Lower lobe of right lung (tissue), 2 donors: Measurements from ENCODE around the gene ARL13B. TPM values are rescaled to one million over a fixed set of nuclear protein-coding genes. Genes with fewer than 3 reads are reported as not detected.

Source experiments
- ATAC-seq, 2 donors: fragments of 200-7000 bp; cut with Tn5 transposase; one replicate each; pipeline ENCODE4 v1.9.1; 2020 to 2022; ENCODE audit warnings: mild to moderate bottlenecking in 2 of 2, moderate library complexity in 2 of 2
- DNase-seq: peaks from one replicate; pipeline ENCODE4 v3.0.0-alpha.2; 2020
- H3K27ac ChIP-seq: fragments of 200-600 bp; one replicate; pipeline ENCODE4 v1.8.0; 2022
- H3K27me3 ChIP-seq: fragments of 200-600 bp; one replicate; pipeline ENCODE4 v1.8.0; 2022; ENCODE audit warnings: low read depth
- H3K36me3 ChIP-seq: fragments of 200-600 bp; one replicate; pipeline ENCODE4 v1.8.0; 2022; ENCODE audit warnings: mild to moderate bottlenecking
- H3K4me1 ChIP-seq: fragments of 200-600 bp; one replicate; pipeline ENCODE4 v1.8.0; 2022
- H3K4me3 ChIP-seq: fragments of 200-600 bp; one replicate; pipeline ENCODE4 v1.8.0; 2022; ENCODE audit warnings: mild to moderate bottlenecking
- H3K9me3 ChIP-seq: fragments of 200-600 bp; one replicate; pipeline ENCODE4 v1.8.0; 2022
- intact Hi-C: fragments of 100-400 bp; cut with DNase I; formaldehyde crosslinking; loops from one replicate; pipeline ENCODE4 v1.11.0; 2022
- total RNA-seq: library from RNA; stranded (reverse); fragmentation: NEBNext Ultra II Directional; extraction: Animal tissue kit (Norgen Biotek cat#: 25700); gene quantifications from one replicate; pipeline ENCODE4 v1.2.1, GENCODE V29; 2021
- TF ChIP-seq, protein P1 (sequence below): fragments of 200-600 bp; IDR thresholded peaks from one replicate; pipeline ENCODE4 v1.8.0; 2022; ENCODE audit warnings: antibody characterized with exemption, mild to moderate bottlenecking
- donor health status: DM: no; HTN: yes; CAD: no; lungs with severe emphysema.

Gene ARL13B
- total RNA-seq, 1 donor from 2014 or later = 21.1 TPM

DNA sequence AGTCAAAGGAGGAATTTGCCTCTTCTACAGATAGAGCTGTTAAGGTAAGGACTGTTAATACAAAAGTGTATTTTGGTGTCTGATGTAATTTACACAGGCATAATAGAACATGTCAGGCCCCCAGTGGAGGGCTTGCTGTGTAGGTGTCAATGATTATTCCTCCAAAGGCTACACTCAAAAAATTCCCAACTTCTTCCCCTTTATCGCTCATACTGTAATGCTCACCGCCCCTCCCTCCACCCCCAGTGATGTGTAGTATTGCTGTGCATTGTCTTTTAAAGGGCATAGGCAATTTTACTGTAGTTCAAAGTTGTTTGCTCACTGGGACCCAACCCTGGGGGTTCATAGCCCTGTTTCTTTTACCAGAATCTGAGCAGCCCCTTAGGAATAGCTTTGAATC lies 115.2 kb downstream of the ARL13B start:
- Histone ChIP-seq H3K4me3 (no peak overlapping the region), H3K27ac (no peak overlapping the region), H3K4me1 (no peaks in the 10 kb centered on the region), H3K9me3 (no peaks in the 10 kb centered on the region), H3K27me3 (no peaks in the 10 kb centered on the region), H3K36me3 (peaks cover 56% of the 10 kb centered on the region)
- TF ChIP-seq, protein P1, sequence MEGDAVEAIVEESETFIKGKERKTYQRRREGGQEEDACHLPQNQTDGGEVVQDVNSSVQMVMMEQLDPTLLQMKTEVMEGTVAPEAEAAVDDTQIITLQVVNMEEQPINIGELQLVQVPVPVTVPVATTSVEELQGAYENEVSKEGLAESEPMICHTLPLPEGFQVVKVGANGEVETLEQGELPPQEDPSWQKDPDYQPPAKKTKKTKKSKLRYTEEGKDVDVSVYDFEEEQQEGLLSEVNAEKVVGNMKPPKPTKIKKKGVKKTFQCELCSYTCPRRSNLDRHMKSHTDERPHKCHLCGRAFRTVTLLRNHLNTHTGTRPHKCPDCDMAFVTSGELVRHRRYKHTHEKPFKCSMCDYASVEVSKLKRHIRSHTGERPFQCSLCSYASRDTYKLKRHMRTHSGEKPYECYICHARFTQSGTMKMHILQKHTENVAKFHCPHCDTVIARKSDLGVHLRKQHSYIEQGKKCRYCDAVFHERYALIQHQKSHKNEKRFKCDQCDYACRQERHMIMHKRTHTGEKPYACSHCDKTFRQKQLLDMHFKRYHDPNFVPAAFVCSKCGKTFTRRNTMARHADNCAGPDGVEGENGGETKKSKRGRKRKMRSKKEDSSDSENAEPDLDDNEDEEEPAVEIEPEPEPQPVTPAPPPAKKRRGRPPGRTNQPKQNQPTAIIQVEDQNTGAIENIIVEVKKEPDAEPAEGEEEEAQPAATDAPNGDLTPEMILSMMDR = no peak
- ATAC-seq = no peak
- intact Hi-C loops = no loop called here
- no peak for DNase-seq

DNA sequence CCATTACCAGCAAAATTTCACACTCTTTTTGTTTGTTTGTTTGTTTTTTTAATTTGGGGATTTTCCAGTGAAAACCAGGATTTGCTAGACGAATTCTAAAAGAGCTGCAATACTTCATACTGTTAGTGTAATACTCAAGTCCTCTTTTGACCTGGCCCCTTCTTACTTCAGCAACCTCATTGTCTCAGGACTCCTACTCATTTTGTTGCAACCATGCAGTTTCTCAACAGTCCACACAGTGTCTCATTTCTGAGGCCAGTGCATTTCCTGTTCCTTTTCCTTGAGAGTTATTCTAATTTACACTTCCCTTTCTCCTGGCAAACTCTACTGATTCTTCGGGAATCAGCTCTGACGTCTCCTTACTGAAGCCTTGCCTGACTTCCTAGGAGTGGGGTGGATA lies 118.5 kb downstream of the ARL13B start:
- no peak overlapping the region for H3K27ac ChIP-seq
- H3K9me3 ChIP-seq = no peaks in the 10 kb centered on the region
- no peaks in the 10 kb centered on the region for H3K27me3 ChIP-seq
- TF ChIP-seq, protein P1 = no peak
- peaks cover 67% of the 10 kb centered on the region for H3K36me3 ChIP-seq
- ATAC-seq (peak; percentile 65 to 68), DNase-seq (no peak)
- no peak overlapping the region for H3K4me3 ChIP-seq
- intact Hi-C loops = no loop called here
- H3K4me1 ChIP-seq = no peaks in the 10 kb centered on the region

DNA sequence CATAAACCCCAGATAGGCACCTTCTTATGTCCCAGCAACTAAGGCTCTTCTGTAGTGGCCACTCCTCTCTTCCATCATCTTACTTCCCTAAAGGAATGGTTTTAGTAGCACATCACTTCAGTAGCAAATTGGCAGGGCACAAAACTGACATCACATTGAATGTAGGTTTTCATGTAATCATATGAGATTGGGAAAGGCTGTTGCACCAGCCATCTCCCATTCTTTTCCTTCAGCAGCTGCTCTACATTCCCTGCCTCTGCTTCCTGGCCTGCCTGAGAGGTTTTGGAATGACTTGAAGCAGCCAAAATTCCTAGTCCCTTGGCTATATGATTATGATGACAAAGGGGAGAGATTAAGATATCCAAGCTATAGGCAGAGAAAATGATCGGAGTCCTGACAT lies 119.4 kb downstream of the ARL13B start:
- intact Hi-C loops = no loop called here
- H3K36me3 ChIP-seq = peaks cover 73% of the 10 kb centered on the region
- no peaks in the 10 kb centered on the region for H3K27me3 ChIP-seq
- no peaks in the 10 kb centered on the region for H3K4me1 ChIP-seq
- TF ChIP-seq, protein P1 = no peak
- H3K4me3 ChIP-seq = no peak overlapping the region
- DNase-seq (no peak), ATAC-seq (no peak)
- no peak overlapping the region for H3K27ac ChIP-seq
- H3K9me3 ChIP-seq = no peaks in the 10 kb centered on the region

DNA sequence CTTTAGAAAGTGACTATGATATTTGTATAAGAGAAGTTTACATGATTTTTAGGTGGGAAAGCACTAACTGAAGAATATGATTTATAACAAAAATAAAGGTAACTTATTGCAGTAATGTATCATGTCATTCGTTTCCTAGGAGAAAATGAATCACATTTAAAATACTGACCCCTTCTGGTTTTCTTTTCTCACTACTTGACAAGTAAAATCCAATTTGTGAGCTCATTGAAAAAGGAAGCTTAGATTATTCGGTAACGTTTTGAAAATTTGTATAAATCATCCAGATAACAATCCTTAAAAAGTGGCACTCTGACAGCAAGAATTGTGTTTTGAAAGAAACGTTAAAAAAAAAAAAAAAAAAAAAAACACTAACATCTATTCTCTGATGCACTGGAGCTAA lies 121.9 kb downstream of the ARL13B start:
- Histone ChIP-seq H3K27me3 (no peaks in the 10 kb centered on the region), H3K4me1 (no peaks in the 10 kb centered on the region), H3K4me3 (no peak overlapping the region), H3K9me3 (no peaks in the 10 kb centered on the region), H3K27ac (no peak overlapping the region), H3K36me3 (peaks cover 61% of the 10 kb centered on the region)
- no peak for DNase-seq
- TF ChIP-seq, protein P1 = no peak
- ATAC-seq = no peak
- intact Hi-C loops = no loop called here

Other genes with a start within 250 kb of the ARL13B start
- gene PROS1, start 6.3 kb upstream of the ARL13B start, total RNA-seq = 49.5 TPM
- gene STX19, start 48.4 kb downstream of the ARL13B start, total RNA-seq = 3.8 TPM
- 9.2 TPM for gene DHFR2, start 82.8 kb downstream of the ARL13B start, total RNA-seq
- 18.0 TPM for gene NSUN3, start 82.9 kb downstream of the ARL13B start, total RNA-seq